GM12878 (cell line): ENCODE results near the gene KCNIP3. TPM values are rescaled to one million over a fixed set of nuclear protein-coding genes. Genes with fewer than 3 reads are reported as not detected.

Source experiments
- ATAC-seq: fragments of 200-7000 bp; cut with Tn5 transposase; 3 replicates; pipeline ENCODE4 v1.9.1; 2020; ENCODE audit warnings: mild to moderate bottlenecking, moderate library complexity
- Bru-seq: library from RNA; stranded (reverse); fragments of 400-500 nt; gene quantifications from one replicate; lab custom pipeline; 2021; lab: Mats Ljungman, UMichigan
- BruChase-seq, 2 experiments: library from RNA; stranded (reverse); fragments of 400-500 nt; gene quantifications; one replicate each; lab custom pipeline; 2021; lab: Mats Ljungman, UMichigan
- BruUV-seq: library from RNA; stranded (reverse); fragments of 400-500 nt; replicated peaks from 2 replicates; lab custom pipeline; 2021; lab: Mats Ljungman, UMichigan
- CTCF ChIA-PET: fragments of 300-600 bp; sonication (Branson Sonifier 250); formaldehyde crosslinking; extraction: SDS; loops from one replicate; lab custom pipeline; 2021; ENCODE audit warnings: inconsistent platforms; lab: Yijun Ruan, JAX
- POLR2A ChIA-PET: fragments of 350-600 bp; formaldehyde crosslinking; extraction: SDS; loops from one replicate; lab custom pipeline; 2021; ENCODE audit warnings: inconsistent platforms; lab: Charles Lee
- RAD21 ChIA-PET: fragments of 300-600 bp; sonication (Branson Sonifier 250); formaldehyde crosslinking; loops from one replicate; lab custom pipeline; 2023; ENCODE audit warnings: antibody characterized with exemption; ENCODE audit not compliant: unreplicated experiment; lab: Charles Lee
- SMC1A ChIA-PET: fragments of 300-600 bp; sonication (Branson Sonifier 250); formaldehyde crosslinking; loops from one replicate; lab custom pipeline; 2023; ENCODE audit not compliant: unreplicated experiment, uncharacterized antibody; lab: Charles Lee
- DNase-seq: peaks from one replicate; pipeline ENCODE4 v3.0.0-alpha.2; 2011; ENCODE audit warnings: low read depth, low spot score
- FAIRE-seq: peaks from 3 replicates; lab custom pipeline; 2011; peaks lifted over from hg19 to GRCh38; lab: Jason Lieb, UNC
- H2AFZ ChIP-seq: 2 replicates; pipeline ENCODE4 v1.6.0; 2011; ENCODE audit warnings: low read depth, low read length, control low read depth; ENCODE audit not compliant: control insufficient read depth
- H3K27ac ChIP-seq: 2 replicates; pipeline ENCODE4 v1.5.1; 2011; ENCODE audit warnings: control low read depth; ENCODE audit not compliant: control insufficient read depth, insufficient read depth
- H3K27me3 ChIP-seq, 2 experiments: replicated peaks in 1 of 2; 2 replicates each; pipeline versions ENCODE4 v1.6.0 to v1.6.1; 2011; ENCODE audit warnings: low read length in 1 of 2; ENCODE audit not compliant: control insufficient read depth in 2 of 2, insufficient read depth in 2 of 2
- H3K36me3 ChIP-seq, 2 experiments: 2 replicates each; pipeline ENCODE4 v1.5.1; 2011; ENCODE audit warnings: low read length in 1 of 2; ENCODE audit not compliant: control insufficient read depth in 2 of 2, insufficient read depth in 2 of 2
- H3K4me1 ChIP-seq: 2 replicates; pipeline ENCODE4 v1.6.1; 2011; ENCODE audit warnings: mild to moderate bottlenecking, low read length, moderate library complexity, mixed read lengths; ENCODE audit not compliant: control insufficient read depth, insufficient read depth
- H3K4me2 ChIP-seq: 2 replicates; pipeline ENCODE4 v1.6.0; 2011; ENCODE audit warnings: control low read depth; ENCODE audit not compliant: control insufficient read depth, insufficient read depth
- H3K4me3 ChIP-seq: fragments of 200-600 bp; sonication (generic); 2 replicates; pipeline ENCODE4 v1.5.1; 2016
- H3K79me2 ChIP-seq: 2 replicates; pipeline ENCODE4 v1.6.0; 2011; ENCODE audit warnings: low read length; ENCODE audit not compliant: control insufficient read depth, insufficient read depth
- H3K9ac ChIP-seq: 2 replicates; pipeline ENCODE4 v1.8.0; 2011; ENCODE audit warnings: low read length, control low read depth, mixed read lengths; ENCODE audit not compliant: control insufficient read depth, insufficient read depth
- H3K9me3 ChIP-seq: replicated peaks from 3 replicates; pipeline ENCODE4 v1.5.1; 2011; ENCODE audit warnings: mild to moderate bottlenecking, low read length; ENCODE audit not compliant: control insufficient read depth, insufficient read depth
- H4K20me1 ChIP-seq: 2 replicates; pipeline ENCODE4 v1.6.0; 2011; ENCODE audit not compliant: control insufficient read depth, insufficient read depth
- EED ChIP-seq: sonication (generic); IDR thresholded peaks from 2 replicates; pipeline ENCODE4 v1.6.1; 2016; ENCODE audit warnings: antibody characterized with exemption, low read depth
- IKZF1 ChIP-seq: fragments of 450-650 bp; conservative IDR thresholded peaks from 2 replicates; pipeline ENCODE4 v1.6.1; 2017; ENCODE audit warnings: antibody characterized with exemption, mild to moderate bottlenecking
- MYB ChIP-seq: fragments of 150-350 bp; IDR thresholded peaks from 2 replicates; pipeline ENCODE4 v1.6.1; 2014; ENCODE audit warnings: mild to moderate bottlenecking, low read depth, low read length, borderline replicate concordance
- NBN ChIP-seq: fragments of 450-650 bp; IDR thresholded peaks from 2 replicates; pipeline ENCODE4 v1.6.1; 2016
- NFYA ChIP-seq: IDR thresholded peaks from 2 replicates; pipeline ENCODE4 v1.6.1; 2011; ENCODE audit warnings: low read depth, mild to moderate bottlenecking, low read length, improper control_type of control experiment, borderline replicate concordance
- NFYB ChIP-seq: IDR thresholded peaks from 2 replicates; pipeline ENCODE4 v1.6.1; 2011; ENCODE audit warnings: low read depth, mild to moderate bottlenecking, low read length, improper control_type of control experiment, moderate library complexity; ENCODE audit not compliant: insufficient read depth
- NR2C1 ChIP-seq: fragments of 450-650 bp; IDR thresholded peaks from 2 replicates; pipeline ENCODE4 v1.6.1; 2017; ENCODE audit warnings: antibody characterized with exemption, mild to moderate bottlenecking, moderate library complexity
- SIX5 ChIP-seq: IDR thresholded peaks from 2 replicates; pipeline ENCODE4 v1.6.1; 2011; ENCODE audit warnings: mild to moderate bottlenecking, low read depth, low read length, moderate library complexity; ENCODE audit not compliant: severe bottlenecking
- SMC3 ChIP-seq: IDR thresholded peaks from 2 replicates; pipeline ENCODE4 v1.6.1; 2011; ENCODE audit warnings: low read length, improper control_type of control experiment, borderline replicate concordance
- TARDBP ChIP-seq: IDR thresholded peaks from 2 replicates; pipeline ENCODE4 v1.6.1; 2016; ENCODE audit warnings: borderline replicate concordance
- TCF12 ChIP-seq: IDR thresholded peaks from 2 replicates; pipeline ENCODE4 v1.6.1; 2011; ENCODE audit warnings: low read depth, mild to moderate bottlenecking, low read length
- TCF3 ChIP-seq: IDR thresholded peaks from 2 replicates; pipeline ENCODE4 v1.6.1; 2012; ENCODE audit warnings: low read depth, mild to moderate bottlenecking, low read length, borderline replicate concordance; ENCODE audit not compliant: insufficient read depth
- ZBTB4 ChIP-seq: fragments of 450-650 bp; formaldehyde crosslinking; IDR thresholded peaks from 2 replicates; pipeline ENCODE4 v1.4.0; 2022; ENCODE audit warnings: mild to moderate bottlenecking, moderate library complexity
- ZNF207 ChIP-seq: fragments of 450-650 bp; IDR thresholded peaks from 2 replicates; pipeline ENCODE4 v1.6.1; 2014; ENCODE audit warnings: antibody characterized with exemption, mild to moderate bottlenecking, borderline replicate concordance
- ZNF622 ChIP-seq: fragments of 450-650 bp; IDR thresholded peaks from 2 replicates; pipeline ENCODE4 v1.6.1; 2017; ENCODE audit warnings: mild to moderate bottlenecking, inconsistent platforms
- WGBS: methylation state at CpG from one replicate; pipeline ENCODE4 v1.1.6; 2016; ENCODE audit warnings: low lambda C conversion rate; ENCODE audit not compliant: insufficient replicate concordance, insufficient coverage; ENCODE audit errors: missing lambda C conversion rate; 5-methylcytosine and 5-hydroxymethylcytosine counted together
- in situ Hi-C: fragments of 300-500 bp; cut with MboI; formaldehyde crosslinking; loops from 9 replicates; pipeline ENCODE4 v1.14.3; 2018; ENCODE audit warnings: mixed read lengths
- intact Hi-C: fragments of 100-400 bp; cut with micrococcal nuclease; formaldehyde crosslinking; loops from one replicate; pipeline ENCODE4 v1.14.2; 2022; ENCODE audit not compliant: unreplicated experiment
- long read RNA-seq, 2 experiments: library from polyadenylated mRNA; unstranded; transcript quantifications; one replicate each; pipeline ENCODE4 v2.0.0, GENCODE V29; 2019 to 2020
- polyA minus RNA-seq, 3 experiments: library from RNA; depleted of rRNA, polyadenylated mRNA; stranded (reverse); fragments of >200 nt; gene quantifications; 2 replicates each; pipeline ENCODE4 v1.2.3, GENCODE V29; 2011
- polyA plus RNA-seq, 11 experiments: library from polyadenylated mRNA; depleted of rRNA in 4 of 11; unstranded in 6 of 11; stranded (reverse) in 5 of 11; fragments of >200 nt; fragmentation: Nextera tagmentation in 4 of 11; fragmentation: Illumina TruSeq in 1 of 11; extraction: Ambion mirVana in 4 of 11; extraction: Trizol in 1 of 11; gene quantifications; 1 replicate in 1 of 11; 2 replicates in 10 of 11; pipeline versions ENCODE4 v1.2.1 to v1.2.3, GENCODE V29; 2011 to 2016; ENCODE audit warnings: inconsistent platforms in 2 of 11, missing spikeins in 2 of 11, low read depth in 1 of 11
- total RNA-seq, 4 experiments: library from RNA; depleted of rRNA in 3 of 4; stranded (reverse); fragments of >200 nt in 3 of 4; fragmentation: Illumina TruSeq in 1 of 4; extraction: Trizol in 1 of 4; gene quantifications; 2 replicates each; pipeline versions ENCODE4 v1.2.1 to v1.2.3, GENCODE V29; 2013 to 2021
- TF ChIP-seq, protein P1 (sequence below): fragments of 450-650 bp; IDR thresholded peaks from 2 replicates; pipeline ENCODE4 v1.6.1; 2017; ENCODE audit warnings: antibody characterized with exemption, mild to moderate bottlenecking, moderate library complexity

The KCNIP3 gene
- 1.1 TPM in 1 of 2 replicates, not detected in the other for total RNA-seq (2013; cell fraction: nucleolus; rRNA removed)
- total RNA-seq (2014; rRNA removed): not detected in 2 replicates
- not detected in 2 replicates for total RNA-seq (2014; rRNA removed; fragmentation: Illumina TruSeq; extraction: Trizol)
- not detected in 2 replicates for total RNA-seq (2021)
- polyA plus RNA-seq (2011; ENCODE audit: low read depth): not detected
- polyA plus RNA-seq (2011; rRNA removed): not detected in 2 replicates
- polyA plus RNA-seq (2011; cell fraction: cytosol; rRNA removed): not detected in 2 replicates
- polyA plus RNA-seq (2011; cell fraction: nucleus; rRNA removed): 0.19 TPM in 1 of 2 replicates, not detected in the other
- not detected in 2 replicates for polyA plus RNA-seq (2012)
- polyA plus RNA-seq (2014; fragmentation: Illumina TruSeq; extraction: Trizol): not detected in 2 replicates
- not detected for polyA plus RNA-seq (2014; fragmentation: Nextera tagmentation; extraction: Ambion mirVana)
- polyA plus RNA-seq (2014; rRNA removed): not detected in 2 replicates
- not detected for polyA plus RNA-seq (2016; fragmentation: Nextera tagmentation; extraction: Ambion mirVana)
- not detected in 2 replicates for polyA minus RNA-seq (2011; rRNA and poly(A)+ RNA removed)
- not detected in 2 replicates for polyA minus RNA-seq (2011; cell fraction: cytosol; rRNA and poly(A)+ RNA removed)
- not detected in 2 replicates for polyA minus RNA-seq (2011; cell fraction: nucleus; rRNA and poly(A)+ RNA removed)
- percentile 8 among the genes with signal in this experiment for Bru-seq, nascent RNA
- percentile 15 among the genes with signal in this experiment for BruChase-seq, experiment 1, labeled RNA remaining after a 6-hour chase
- percentile 13 among the genes with signal in this experiment for BruChase-seq, experiment 2, labeled RNA remaining after a 2-hour chase
- long read RNA-seq, experiment 1: 0 reads
- long read RNA-seq, experiment 2: 0 reads

- BruUV-seq: no TSS peak
- ChIA-PET SMC1A (no interaction called here), RAD21 (no interaction called here), CTCF (no interaction called here), POLR2A (no interaction called here)
- H3K4me3 ChIP-seq: no peak within 1 kb of the TSS
- intact Hi-C loops (no loop called here), in situ Hi-C loops (no loop called here)
- ATAC-seq (no peak), FAIRE-seq (no peak), DNase-seq (no peak)
- no peak within 1 kb of the TSS for H3K9ac ChIP-seq
- H2AFZ ChIP-seq: no peak within 1 kb of the TSS
- no peaks in the 10 kb centered on the region for H3K36me3 ChIP-seq
- H3K4me2 ChIP-seq: no peak within 1 kb of the TSS
- no peaks in the 10 kb centered on the region for H4K20me1 ChIP-seq
- H3K79me2 ChIP-seq: no peaks in the 10 kb centered on the region
- no peaks in the 10 kb centered on the region for H3K4me1 ChIP-seq
- H3K27me3 ChIP-seq: no peaks in the 10 kb centered on the region
- no peak within 1 kb of the TSS for H3K27ac ChIP-seq
- 0% methylated on average over 2 of the region's 13 CpGs for WGBS
- no peaks in the 10 kb centered on the region; the same call in 2 of the 3 replicates for H3K9me3 ChIP-seq
- TF ChIP-seq TARDBP (no peak), TCF12 (no peak), ZNF622 (no peak), MYB (no peak), ZBTB4 (no peak), IKZF1 (no peak), NR2C1 (no peak), NFYB (no peak), ZNF207 (no peak), SIX5 (no peak), SMC3 (no peak), NBN (no peak), EED (no peak), NFYA (no peak), TCF3 (no peak)
- TF ChIP-seq, protein P1, sequence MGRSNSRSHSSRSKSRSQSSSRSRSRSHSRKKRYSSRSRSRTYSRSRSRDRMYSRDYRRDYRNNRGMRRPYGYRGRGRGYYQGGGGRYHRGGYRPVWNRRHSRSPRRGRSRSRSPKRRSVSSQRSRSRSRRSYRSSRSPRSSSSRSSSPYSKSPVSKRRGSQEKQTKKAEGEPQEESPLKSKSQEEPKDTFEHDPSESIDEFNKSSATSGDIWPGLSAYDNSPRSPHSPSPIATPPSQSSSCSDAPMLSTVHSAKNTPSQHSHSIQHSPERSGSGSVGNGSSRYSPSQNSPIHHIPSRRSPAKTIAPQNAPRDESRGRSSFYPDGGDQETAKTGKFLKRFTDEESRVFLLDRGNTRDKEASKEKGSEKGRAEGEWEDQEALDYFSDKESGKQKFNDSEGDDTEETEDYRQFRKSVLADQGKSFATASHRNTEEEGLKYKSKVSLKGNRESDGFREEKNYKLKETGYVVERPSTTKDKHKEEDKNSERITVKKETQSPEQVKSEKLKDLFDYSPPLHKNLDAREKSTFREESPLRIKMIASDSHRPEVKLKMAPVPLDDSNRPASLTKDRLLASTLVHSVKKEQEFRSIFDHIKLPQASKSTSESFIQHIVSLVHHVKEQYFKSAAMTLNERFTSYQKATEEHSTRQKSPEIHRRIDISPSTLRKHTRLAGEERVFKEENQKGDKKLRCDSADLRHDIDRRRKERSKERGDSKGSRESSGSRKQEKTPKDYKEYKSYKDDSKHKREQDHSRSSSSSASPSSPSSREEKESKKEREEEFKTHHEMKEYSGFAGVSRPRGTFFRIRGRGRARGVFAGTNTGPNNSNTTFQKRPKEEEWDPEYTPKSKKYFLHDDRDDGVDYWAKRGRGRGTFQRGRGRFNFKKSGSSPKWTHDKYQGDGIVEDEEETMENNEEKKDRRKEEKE: no peak
Observed at GRCh38 chr2:95296880-95297487, at the start of gene KCNIP3. Gene KCNIP3, plus strand, starts transcription at chr2:95297347. Its CDS starts 92 bp downstream, at chr2:95297439.
